T-helper 2 cell treated with Interferon-gamma antibody and Interleukin-4, amounts not matched to agents 5 μg/mL and 100 μg/mL, for 36 hours (primary cell): ENCODE data around the gene MGRN1.
A peak's percentile ranks its signal among the peaks of the same experiment; 100 is the strongest.

ENCODE experiments used
- DNase-seq: peaks from one replicate; pipeline ENCODE4 v3.0.0; 2021; ENCODE audit warnings: low spot score
- H3K27ac Mint-ChIP-seq: one replicate; pipeline ENCODE4 v1.8.0; 2021; ENCODE audit warnings: mild to moderate bottlenecking, mixed read lengths
- H3K27me3 Mint-ChIP-seq: one replicate; pipeline ENCODE4 v1.8.0; 2021; ENCODE audit warnings: low read depth, mixed read lengths
- H3K36me3 Mint-ChIP-seq: one replicate; pipeline ENCODE4 v1.8.0; 2021; ENCODE audit warnings: low read depth, mixed read lengths
- H3K4me1 Mint-ChIP-seq: one replicate; pipeline ENCODE4 v1.8.0; 2021; ENCODE audit warnings: low read depth, mixed read lengths
- H3K4me3 Mint-ChIP-seq: one replicate; pipeline ENCODE4 v1.8.0; 2022; ENCODE audit warnings: mild to moderate bottlenecking, moderate library complexity, mixed read lengths
- H3K9me3 Mint-ChIP-seq: one replicate; pipeline ENCODE4 v1.8.0; 2021; ENCODE audit warnings: mixed read lengths

The MGRN1 gene

GRCh38 chr16:4693296-4693955 lies 68.8 kb downstream of the MGRN1 start, which contains the start of gene NUDT16L1:
Gene NUDT16L1 (plus strand): TSS chr16:4693562. CDS start chr16:4693727, 165 bp downstream.
- H3K9me3 Mint-ChIP-seq: no peaks in the 10 kb centered on the region

GRCh38 chr16:4693956-4694641 lies 69.5 kb downstream of the MGRN1 start:
- DNase-seq: peak; percentile 25
- Mint-ChIP-seq H3K4me1 (no peaks in the 10 kb centered on the region), H3K27ac (peak overlapping the region; percentile 80), H3K27me3 (no peaks in the 10 kb centered on the region), H3K4me3 (peak overlapping the region; percentile 75), H3K9me3 (no peaks in the 10 kb centered on the region), H3K36me3 (peaks cover 10% of the 10 kb centered on the region)

More at GRCh38 chr16:4693296-4693955, 68.8 kb downstream of the MGRN1 start, which contains the start of gene NUDT16L1:
- H3K27ac Mint-ChIP-seq: peak within 1 kb of the TSS; percentile 83
- no peaks in the 10 kb centered on the region for H3K27me3 Mint-ChIP-seq
- H3K4me3 Mint-ChIP-seq: peak within 1 kb of the TSS; percentile 82
- peak; percentile 99 for DNase-seq
- no peaks in the 10 kb centered on the region for H3K4me1 Mint-ChIP-seq
- peaks cover 10% of the 10 kb centered on the region for H3K36me3 Mint-ChIP-seq

GRCh38 chr16:4694642-4695451 lies 70.2 kb downstream of the MGRN1 start:
- Mint-ChIP-seq H3K9me3 (no peaks in the 10 kb centered on the region), H3K4me1 (no peaks in the 10 kb centered on the region), H3K27ac (peak overlapping the region; percentile 80), H3K36me3 (peaks cover 12% of the 10 kb centered on the region), H3K27me3 (no peaks in the 10 kb centered on the region), H3K4me3 (peak overlapping the region; percentile 75)
- DNase-seq: no peak

- peaks cover 11% of the 10 kb centered on the region for H3K36me3 Mint-ChIP-seq
- no peaks in the 10 kb centered on the region for H3K27me3 Mint-ChIP-seq
- H3K9me3 Mint-ChIP-seq: no peaks in the 10 kb centered on the region
- peak overlapping the region; percentile 75 for H3K4me3 Mint-ChIP-seq
- H3K4me1 Mint-ChIP-seq: no peaks in the 10 kb centered on the region
- no peak for DNase-seq
- peak overlapping the region; percentile 15 for H3K27ac Mint-ChIP-seq
Measured at GRCh38 chr16:4695473-4696171, 71.0 kb downstream of the MGRN1 start.

GRCh38 chr16:4696172-4696904 lies 71.7 kb downstream of the MGRN1 start:
- Mint-ChIP-seq H3K4me1 (no peaks in the 10 kb centered on the region), H3K4me3 (no peak overlapping the region), H3K9me3 (no peaks in the 10 kb centered on the region), H3K36me3 (peaks cover 11% of the 10 kb centered on the region), H3K27me3 (no peaks in the 10 kb centered on the region), H3K27ac (no peak overlapping the region)
- no peak for DNase-seq

GRCh38 chr16:4696905-4697847 lies 72.5 kb downstream of the MGRN1 start:
- Mint-ChIP-seq H3K4me1 (no peaks in the 10 kb centered on the region), H3K36me3 (peaks cover 11% of the 10 kb centered on the region), H3K9me3 (no peaks in the 10 kb centered on the region), H3K4me3 (no peak overlapping the region), H3K27me3 (no peaks in the 10 kb centered on the region), H3K27ac (no peak overlapping the region)
- DNase-seq: no peak

- H3K27me3 Mint-ChIP-seq: no peaks in the 10 kb centered on the region
- no peak for DNase-seq
- peaks cover 11% of the 10 kb centered on the region for H3K36me3 Mint-ChIP-seq
- H3K9me3 Mint-ChIP-seq: no peaks in the 10 kb centered on the region
- no peaks in the 10 kb centered on the region for H3K4me1 Mint-ChIP-seq
- H3K4me3 Mint-ChIP-seq: no peak overlapping the region
- H3K27ac Mint-ChIP-seq: no peak overlapping the region
Measured at GRCh38 chr16:4697848-4698291, 73.2 kb downstream of the MGRN1 start.

GRCh38 chr16:4698321-4699045 lies 73.9 kb downstream of the MGRN1 start:
- Mint-ChIP-seq H3K27me3 (no peaks in the 10 kb centered on the region), H3K36me3 (peaks cover 11% of the 10 kb centered on the region), H3K4me3 (no peak overlapping the region), H3K27ac (no peak overlapping the region), H3K4me1 (no peaks in the 10 kb centered on the region), H3K9me3 (no peaks in the 10 kb centered on the region)
- no peak for DNase-seq

- Mint-ChIP-seq H3K4me1 (no peaks in the 10 kb centered on the region), H3K27ac (no peak overlapping the region), H3K36me3 (peaks cover 11% of the 10 kb centered on the region), H3K27me3 (no peaks in the 10 kb centered on the region), H3K9me3 (no peaks in the 10 kb centered on the region), H3K4me3 (no peak overlapping the region)
- DNase-seq: no peak
Measured at GRCh38 chr16:4699046-4699556, 74.5 kb downstream of the MGRN1 start.

- peaks cover 5% of the 10 kb centered on the region for H3K36me3 Mint-ChIP-seq
- H3K9me3 Mint-ChIP-seq: no peaks in the 10 kb centered on the region
- DNase-seq: no peak
- no peaks in the 10 kb centered on the region for H3K4me1 Mint-ChIP-seq
- no peak overlapping the region for H3K27ac Mint-ChIP-seq
- no peak overlapping the region for H3K4me3 Mint-ChIP-seq
- no peaks in the 10 kb centered on the region for H3K27me3 Mint-ChIP-seq
Measured at GRCh38 chr16:4700380-4700996, 75.9 kb downstream of the MGRN1 start.

- DNase-seq: no peak
- no peaks in the 10 kb centered on the region for H3K27me3 Mint-ChIP-seq
- H3K4me1 Mint-ChIP-seq: no peaks in the 10 kb centered on the region
- H3K4me3 Mint-ChIP-seq: no peak overlapping the region
- no peaks in the 10 kb centered on the region for H3K9me3 Mint-ChIP-seq
- peaks cover 4% of the 10 kb centered on the region for H3K36me3 Mint-ChIP-seq
- no peak overlapping the region for H3K27ac Mint-ChIP-seq
Measured at GRCh38 chr16:4700997-4701743, 76.5 kb downstream of the MGRN1 start.
